CD14-positive monocyte (primary cell): ENCODE data around the gene NXPH1. TPM values are rescaled to one million over a fixed set of nuclear protein-coding genes. Genes with fewer than 3 reads are reported as not detected.
A peak's percentile ranks its signal among the peaks of the same experiment; 100 is the strongest.

Experiments
- DNase-seq, 3 donors: peaks; one replicate each; pipeline ENCODE4 v3.0.0-alpha.2; 2011 to 2022
- H2AFZ ChIP-seq: 2 replicates; pipeline ENCODE4 v1.6.0; 2012; ENCODE audit warnings: mild to moderate bottlenecking, low read depth, low read length, inconsistent platforms; ENCODE audit not compliant: insufficient read depth, poor library complexity, severe bottlenecking
- H3K27ac ChIP-seq, 2 donors: 1 replicate in 1 of 2; 2 replicates in 1 of 2; pipeline ENCODE4 v1.5.1; 2012 to 2013; ENCODE audit warnings: low read length in 2 of 2, control low read depth in 1 of 2, inconsistent platforms in 1 of 2, low read depth in 1 of 2, mild to moderate bottlenecking in 1 of 2
- H3K27me3 ChIP-seq, 2 donors: one replicate each; pipeline versions ENCODE4 v1.6.0 to v1.6.1; 2011 to 2013; ENCODE audit warnings: low read length in 2 of 2; ENCODE audit not compliant: control insufficient read depth in 2 of 2, insufficient read depth in 2 of 2
- H3K36me3 ChIP-seq, 2 donors: replicated peaks in 1 of 2; 1 replicate in 1 of 2; 2 replicates in 1 of 2; pipeline versions ENCODE4 v1.5.1 to v1.6.1; 2012 to 2013; ENCODE audit warnings: low read length in 2 of 2, control low read depth in 1 of 2, inconsistent platforms in 1 of 2, mild to moderate bottlenecking in 1 of 2; ENCODE audit not compliant: insufficient read depth in 2 of 2, control insufficient read depth in 1 of 2
- H3K4me1 ChIP-seq, 2 donors: 1 replicate in 1 of 2; 2 replicates in 1 of 2; pipeline versions ENCODE4 v1.5.1 to v1.6.1; 2012 to 2013; ENCODE audit warnings: low read length in 2 of 2, control low read depth in 1 of 2, inconsistent platforms in 1 of 2, mild to moderate bottlenecking in 1 of 2, moderate library complexity in 1 of 2; ENCODE audit not compliant: insufficient read depth in 2 of 2, control insufficient read depth in 1 of 2
- H3K4me2 ChIP-seq: replicated peaks from 2 replicates; pipeline ENCODE3; 2012; ENCODE audit warnings: low read length, moderate library complexity, mild to moderate bottlenecking; ENCODE audit not compliant: poor library complexity, severe bottlenecking; ENCODE audit errors: extremely low read depth
- H3K4me3 ChIP-seq, 3 experiments: fragments of 200-600 bp in 1 of 3; sonication (generic) in 1 of 3; replicated peaks in 1 of 3; 1 replicate in 2 of 3; 2 replicates in 1 of 3; pipeline ENCODE4 v1.5.1; 2011 to 2013; ENCODE audit warnings: low read length in 3 of 3, mild to moderate bottlenecking in 3 of 3, control low read depth in 2 of 3, low read depth in 2 of 3, inconsistent platforms in 1 of 3, moderate library complexity in 1 of 3
- H3K79me2 ChIP-seq: 2 replicates; pipeline ENCODE4 v1.6.0; 2012; ENCODE audit warnings: mild to moderate bottlenecking, control low read depth, inconsistent platforms, low read length, moderate library complexity; ENCODE audit not compliant: insufficient read depth
- H3K9ac ChIP-seq: 2 replicates; pipeline ENCODE4 v1.6.0; 2017; ENCODE audit warnings: low read length, mild to moderate bottlenecking; ENCODE audit not compliant: insufficient read depth, poor library complexity, severe bottlenecking
- H3K9me3 ChIP-seq, 2 donors: replicated peaks in 1 of 2; 1 replicate in 1 of 2; 2 replicates in 1 of 2; pipeline versions ENCODE4 v1.5.1 to v1.6.1; 2012 to 2013; ENCODE audit warnings: low read length in 2 of 2, control low read depth in 1 of 2; ENCODE audit not compliant: control insufficient read depth in 1 of 2, insufficient read depth in 1 of 2
- H4K20me1 ChIP-seq: 2 replicates; pipeline ENCODE4 v1.6.0; 2012; ENCODE audit warnings: mild to moderate bottlenecking, low read length, control low read depth, moderate library complexity; ENCODE audit not compliant: insufficient read depth
- H3K27ac Mint-ChIP-seq, 7 donors: one replicate each; pipeline ENCODE4 v1.8.0; 2020; ENCODE audit warnings: mild to moderate bottlenecking in 7 of 7, mixed read lengths in 7 of 7, moderate library complexity in 6 of 7, inconsistent platforms in 2 of 7
- H3K27me3 Mint-ChIP-seq, 3 donors: one replicate each; pipeline ENCODE4 v1.8.0; 2021 to 2022; ENCODE audit warnings: low read depth in 3 of 3, mild to moderate bottlenecking in 3 of 3, mixed read lengths in 3 of 3, moderate library complexity in 3 of 3, inconsistent platforms in 1 of 3
- H3K36me3 Mint-ChIP-seq, 2 donors: one replicate each; pipeline ENCODE4 v1.8.0; 2020; ENCODE audit warnings: mixed read lengths in 2 of 2, inconsistent platforms in 1 of 2, mild to moderate bottlenecking in 1 of 2
- H3K4me1 Mint-ChIP-seq: one replicate; pipeline ENCODE4 v1.8.0; 2020; ENCODE audit warnings: mild to moderate bottlenecking, mixed read lengths
- H3K4me3 Mint-ChIP-seq, 2 donors: one replicate each; pipeline ENCODE4 v1.8.0; 2020; ENCODE audit warnings: mild to moderate bottlenecking in 2 of 2, mixed read lengths in 2 of 2, moderate library complexity in 1 of 2
- H3K9me3 Mint-ChIP-seq, 7 donors: one replicate each; pipeline ENCODE4 v1.8.0; 2020 to 2022; ENCODE audit warnings: mixed read lengths in 7 of 7, mild to moderate bottlenecking in 6 of 7, moderate library complexity in 6 of 7, inconsistent platforms in 2 of 7
- CTCF ChIP-seq: fragments of 200-600 bp; IDR thresholded peaks from one replicate; pipeline ENCODE4 v1.8.0; 2022; ENCODE audit warnings: antibody characterized with exemption, mild to moderate bottlenecking
- WGBS: methylation state at CpG from one replicate; pipeline ENCODE4 v1.1.5; 2013; ENCODE audit warnings: missing lambda C conversion rate; ENCODE audit not compliant: insufficient coverage; 5-methylcytosine and 5-hydroxymethylcytosine counted together
- intact Hi-C, 2 donors: fragments of 100-400 bp; cut with micrococcal nuclease; formaldehyde crosslinking; loops; one replicate each; pipeline versions ENCODE4 v1.15.0 to v1.15.1; 2023
- polyA plus RNA-seq, 3 donors: library from polyadenylated mRNA; depleted of rRNA in 1 of 3; unstranded in 2 of 3; stranded (reverse) in 1 of 3; fragments of 300-500 nt in 2 of 3; fragments of >200 nt in 1 of 3; fragmentation: Illumina TruSeq in 2 of 3; gene quantifications; 1 replicate in 2 of 3; 2 replicates in 1 of 3; pipeline ENCODE4 v1.2.3, GENCODE V29; 2012 to 2021

Gene NXPH1
- polyA plus RNA-seq, 3 donors = not detected

DNA sequence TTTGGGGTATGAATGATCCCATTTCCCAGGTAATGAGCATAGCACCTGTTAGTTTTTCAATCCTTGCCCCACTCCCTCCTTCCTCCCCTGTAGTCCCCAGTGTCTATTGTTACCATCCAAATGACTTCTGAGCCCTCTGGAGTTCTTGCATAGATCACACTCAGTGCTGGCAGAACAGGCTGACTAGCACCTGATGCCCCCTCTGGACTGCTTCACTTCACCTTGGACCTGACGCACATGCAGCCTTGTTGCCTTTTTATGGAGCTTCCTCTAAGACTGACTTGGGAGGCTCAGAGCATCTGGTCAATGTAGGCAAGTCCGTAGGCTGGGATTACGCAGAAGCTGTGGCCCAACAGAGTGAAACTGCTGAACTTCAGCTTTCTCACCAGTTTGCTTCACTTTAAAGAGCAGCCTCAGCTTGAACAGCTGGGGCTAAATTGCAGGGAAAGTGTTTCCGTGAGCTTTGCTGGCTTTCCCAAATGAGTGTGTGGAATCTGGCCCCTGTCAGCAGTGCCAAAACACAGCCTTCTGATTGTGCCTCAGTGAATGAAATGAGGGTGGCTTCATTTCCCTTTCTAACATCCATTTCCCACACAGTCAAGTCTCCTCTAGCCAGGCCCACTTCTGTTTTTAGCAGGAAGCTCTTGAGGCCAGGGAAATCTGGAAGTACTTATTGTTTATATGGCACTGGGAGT is 48.5 kb downstream of the NXPH1 start:
- peaks cover 10% of the 10 kb centered on the region for H3K4me1 Mint-ChIP-seq
- no peak overlapping the region for H3K9ac ChIP-seq
- H2AFZ ChIP-seq = no peak overlapping the region
- peak in 2 of 3 donors; percentile 2 to 8 for DNase-seq
- H3K9me3 Mint-ChIP-seq = peaks cover 0 to 12% (median 2%) of the 10 kb centered on the region in 7 donors
- no peak overlapping the region for H3K27ac Mint-ChIP-seq
- no peak overlapping the region for H3K27ac ChIP-seq
- H3K27me3 ChIP-seq = no peaks in the 10 kb centered on the region
- TF ChIP-seq CTCF = no peak
- H3K36me3 ChIP-seq = no peaks in the 10 kb centered on the region
- H3K9me3 ChIP-seq = peaks cover 8 to 17% of the 10 kb centered on the region in 2 donors
- H3K79me2 ChIP-seq = no peaks in the 10 kb centered on the region
- no peaks in the 10 kb centered on the region for H3K36me3 Mint-ChIP-seq
- no peak overlapping the region for H3K4me3 ChIP-seq
- peaks cover 0 to 13% of the 10 kb centered on the region in 2 donors for H3K4me1 ChIP-seq
- no peaks in the 10 kb centered on the region for H3K27me3 Mint-ChIP-seq
- intact Hi-C loops = no loop called here
- WGBS = 67% methylated on average over 3 of the region's 4 CpGs
- no peak overlapping the region for H3K4me3 Mint-ChIP-seq
- peak overlapping the region; percentile 24 for H3K4me2 ChIP-seq
- no peaks in the 10 kb centered on the region for H4K20me1 ChIP-seq

DNA sequence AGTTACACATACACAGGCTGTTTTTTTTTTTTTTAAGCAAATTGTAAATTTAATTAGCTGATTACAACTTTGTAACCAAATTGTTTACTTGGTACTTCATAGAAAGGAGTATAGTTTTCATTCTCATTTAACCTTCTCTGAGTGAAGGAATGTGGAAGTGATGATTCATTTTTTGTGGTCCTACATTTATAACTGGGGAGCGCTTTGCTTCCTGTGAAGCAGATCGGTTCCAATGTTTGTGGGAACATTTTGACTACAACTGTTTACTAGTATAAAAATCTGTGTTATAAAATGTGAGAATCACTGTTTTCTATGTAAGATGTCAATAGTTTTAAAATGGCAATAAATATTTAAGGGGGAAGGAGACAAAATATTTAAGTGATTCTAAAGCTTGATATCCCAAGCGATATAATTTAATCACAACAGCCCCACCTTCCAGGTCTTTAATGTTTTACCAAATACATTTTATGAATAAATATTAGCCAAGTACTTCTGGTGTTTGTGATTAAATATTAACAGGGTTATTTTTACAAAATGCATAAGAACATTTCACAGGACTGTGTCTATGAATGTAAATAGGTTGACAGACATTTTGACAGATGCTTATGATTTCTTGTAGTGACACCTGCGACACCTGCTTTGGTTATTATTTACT is 57.1 kb downstream of the NXPH1 start:
- Mint-ChIP-seq H3K4me1 (no peaks in the 10 kb centered on the region), H3K9me3 (peaks cover 0 to 2% (median 0%) of the 10 kb centered on the region in 7 donors), H3K27me3 (no peaks in the 10 kb centered on the region), H3K36me3 (no peaks in the 10 kb centered on the region), H3K4me3 (no peak overlapping the region), H3K27ac (no peak overlapping the region)
- no peaks in the 10 kb centered on the region for H3K79me2 ChIP-seq
- no peak overlapping the region for H2AFZ ChIP-seq
- H3K4me1 ChIP-seq = no peaks in the 10 kb centered on the region
- no peak for DNase-seq
- H3K9ac ChIP-seq = no peak overlapping the region
- no CpG with 5 or more reads among the region's 4 CpGs for WGBS
- H3K9me3 ChIP-seq = peaks cover 0 to 5% of the 10 kb centered on the region in 2 donors
- intact Hi-C loops = no loop called here
- H3K27me3 ChIP-seq = no peaks in the 10 kb centered on the region
- H3K4me2 ChIP-seq = no peak overlapping the region
- no peak for TF ChIP-seq CTCF
- no peak overlapping the region for H3K4me3 ChIP-seq
- H3K27ac ChIP-seq = no peak overlapping the region
- no peaks in the 10 kb centered on the region for H4K20me1 ChIP-seq
- no peaks in the 10 kb centered on the region for H3K36me3 ChIP-seq
